K562 (cell line): ENCODE measurements around the gene SLC41A3.

Source experiments
- CTCF ChIP-seq, 3 experiments: IDR thresholded peaks in 2 of 3; conservative IDR thresholded peaks in 1 of 3; 2 replicates each; pipeline ENCODE4 v1.5.1; 2011 to 2012; ENCODE audit warnings: low read length in 3 of 3, mild to moderate bottlenecking in 3 of 3, control low read depth in 2 of 3, improper control_type of control experiment in 1 of 3, inconsistent platforms in 1 of 3, low read depth in 1 of 3, mixed read lengths in 1 of 3, moderate library complexity in 1 of 3; ENCODE audit not compliant: insufficient read depth in 2 of 3
- EGR1 ChIP-seq: fragments of 450-650 bp; conservative IDR thresholded peaks from 2 replicates; pipeline ENCODE4 v1.6.1; 2017; ENCODE audit warnings: mild to moderate bottlenecking
- FIP1L1 ChIP-seq: fragments of 200-400 bp; formaldehyde crosslinking; IDR thresholded peaks from 2 replicates; pipeline ENCODE4 v1.6.1; 2018; ENCODE audit warnings: mild to moderate bottlenecking, low read depth, low read length; ENCODE audit not compliant: poor library complexity, severe bottlenecking
- MEF2A ChIP-seq: IDR thresholded peaks from 2 replicates; pipeline ENCODE4 v1.6.1; 2011; ENCODE audit warnings: low read depth, mild to moderate bottlenecking, low read length, moderate library complexity; ENCODE audit not compliant: control insufficient read depth
- MLX ChIP-seq, 2 experiments: fragments of 450-650 bp in 1 of 2; sonication (generic) in 1 of 2; formaldehyde crosslinking; conservative IDR thresholded peaks; 2 replicates each; pipeline versions ENCODE4 v1.4.0 to v1.8.1; 2020 to 2022; ENCODE audit warnings: mild to moderate bottlenecking in 1 of 2, missing genetic modification reagents in 1 of 2
- POLR2AphosphoS5 ChIP-seq: IDR thresholded peaks from 2 replicates; pipeline ENCODE4 v1.6.1; 2011; ENCODE audit warnings: mild to moderate bottlenecking, low read depth, low read length, moderate library complexity; ENCODE audit not compliant: control insufficient read depth, insufficient read depth
- RBM17 ChIP-seq: fragments of 200-400 bp; formaldehyde crosslinking; IDR thresholded peaks from 2 replicates; pipeline ENCODE4 v1.6.1; 2017; ENCODE audit warnings: low read depth, mild to moderate bottlenecking, low read length, borderline replicate concordance
- RERE ChIP-seq: sonication (generic); formaldehyde crosslinking; IDR thresholded peaks from 2 replicates; pipeline ENCODE4 v1.8.0; 2023; ENCODE audit warnings: missing genetic modification reagents, mild to moderate bottlenecking, borderline replicate concordance
- ZNF384 ChIP-seq: IDR thresholded peaks from 2 replicates; pipeline ENCODE4 v1.6.1; 2012; ENCODE audit warnings: low read depth, low read length, improper control_type of control experiment

- TF ChIP-seq MEF2A (no peak), RBM17 (no peak), POLR2AphosphoS5 (no peak), EGR1 (no peak), FIP1L1 (no peak), ZNF384 (no peak), CTCF (IDR thresholded peaks at IDR 0.05 in 2 of 3, conservative IDR thresholded peaks at IDR 0.05 in 1 of 3; ENCODE audit: insufficient read depth in 2 of 3, low read depth in 1 of 3, low read length in 3 of 3) (no peak), MLX (CRISPR knock-in tag; conservative IDR thresholded peaks at IDR 0.05) (no peak), RERE (CRISPR knock-in tag) (no peak)
Measured at GRCh38 chr3:126070146-126070545, 13.8 kb downstream of the SLC41A3 start.
